GM18909 (cell line): Measurements from ENCODE around the gene MFF.
"Not testable (repeated sequence)": the region's sequence is repeated elsewhere in the genome, so short reads cannot be mapped to it uniquely, and the experiment has no call there.

Experiments
- ATAC-seq: cut with Tn5 transposase; IDR thresholded peaks from one replicate; pipeline ENCODE4 v1.9.1; 2021; ENCODE audit warnings: mild to moderate bottlenecking; ENCODE audit not compliant: unreplicated experiment, poor library complexity

The MFF gene

DNA sequence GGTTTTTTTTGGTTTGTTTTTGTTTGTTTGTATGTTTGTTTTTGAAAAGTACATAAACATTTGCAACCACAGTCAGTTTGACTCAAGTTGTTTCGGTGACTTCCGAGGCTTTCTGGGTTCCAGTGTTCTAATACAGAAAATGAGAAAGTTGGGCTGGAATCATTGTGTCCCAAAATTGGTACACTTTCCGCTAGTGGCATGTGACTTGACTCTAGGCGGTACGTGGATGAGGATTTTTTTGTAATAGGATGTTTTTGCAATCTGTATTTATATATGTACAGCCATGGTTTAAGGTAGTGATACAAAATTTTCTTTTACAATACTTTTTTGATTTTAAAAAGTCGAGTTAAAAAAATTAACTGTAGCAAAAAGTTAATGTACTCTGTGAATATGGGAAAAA is 1.7 kb downstream of the MFF start:
- no peak for ATAC-seq

DNA sequence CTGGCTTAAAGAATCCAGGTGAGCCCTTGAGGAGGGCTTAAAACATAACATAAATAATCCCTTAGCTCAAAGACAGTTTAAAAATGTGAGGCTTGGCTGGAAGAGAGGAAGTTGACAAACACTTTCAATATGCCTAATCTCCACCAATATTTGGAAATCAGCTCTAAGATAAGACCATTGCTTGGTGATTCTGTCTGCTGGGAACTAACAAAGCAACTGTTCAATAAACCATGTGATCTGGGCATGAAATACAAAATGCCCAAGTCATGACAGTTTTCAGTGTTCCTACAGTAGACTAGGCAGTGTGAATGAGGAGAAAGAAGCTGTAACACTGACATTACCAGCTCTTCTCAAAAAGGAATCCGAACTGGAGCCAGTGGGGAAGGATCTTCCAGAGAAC is 10.7 kb downstream of the MFF start:
- no peak for ATAC-seq

DNA sequence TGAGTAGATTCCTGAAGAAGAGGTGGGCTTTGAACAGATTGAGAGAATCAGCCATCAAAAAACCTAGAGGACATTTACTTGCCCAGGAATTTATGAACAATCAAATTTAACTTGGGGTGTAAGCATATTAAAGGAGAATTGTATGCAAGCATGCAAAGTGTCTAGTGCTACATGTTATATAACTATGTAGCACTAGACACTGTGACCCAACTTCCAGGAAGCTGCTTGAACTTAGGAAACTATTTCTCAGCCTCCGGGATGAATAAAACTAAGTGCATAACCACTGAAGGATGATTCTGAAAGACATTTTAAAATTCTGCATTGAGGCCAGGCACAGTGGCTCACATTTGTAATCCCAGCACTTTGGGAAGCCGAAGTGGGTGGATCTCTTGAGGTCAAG is 12.4 kb downstream of the MFF start:
- ATAC-seq, result no peak

DNA sequence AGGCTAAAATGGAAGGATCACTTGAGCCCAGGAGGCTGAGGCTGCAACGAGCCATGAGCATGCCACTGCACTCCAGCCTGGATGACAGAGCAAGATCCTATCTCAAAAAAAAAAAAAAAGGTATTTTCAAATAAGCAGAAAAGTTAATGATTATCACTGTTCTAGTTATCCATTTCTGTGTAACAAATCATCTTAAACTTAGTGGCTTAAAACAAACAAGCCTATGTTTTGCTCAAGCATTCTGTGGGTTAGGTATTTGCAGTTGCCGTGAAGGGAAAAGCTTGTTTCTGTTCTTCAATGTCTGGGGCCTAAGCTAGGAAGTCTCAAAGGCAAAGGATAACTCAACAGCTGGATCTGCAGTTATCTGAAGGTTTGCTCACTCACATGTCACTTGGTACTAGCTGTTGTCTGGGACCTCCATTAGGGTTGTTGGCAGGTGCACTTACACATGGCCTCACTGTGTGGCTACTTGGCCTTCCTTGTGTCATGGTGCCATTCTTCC is 14.1 kb downstream of the MFF start:
- ATAC-seq, result peak; percentile 50

- ATAC-seq, result no peak
Measured at GRCh38 chr2:227340106-227340505, 15.1 kb downstream of the MFF start.

GRCh38 chr2:227341553-227341952 is 16.5 kb downstream of the MFF start:
- ATAC-seq, result no peak

DNA sequence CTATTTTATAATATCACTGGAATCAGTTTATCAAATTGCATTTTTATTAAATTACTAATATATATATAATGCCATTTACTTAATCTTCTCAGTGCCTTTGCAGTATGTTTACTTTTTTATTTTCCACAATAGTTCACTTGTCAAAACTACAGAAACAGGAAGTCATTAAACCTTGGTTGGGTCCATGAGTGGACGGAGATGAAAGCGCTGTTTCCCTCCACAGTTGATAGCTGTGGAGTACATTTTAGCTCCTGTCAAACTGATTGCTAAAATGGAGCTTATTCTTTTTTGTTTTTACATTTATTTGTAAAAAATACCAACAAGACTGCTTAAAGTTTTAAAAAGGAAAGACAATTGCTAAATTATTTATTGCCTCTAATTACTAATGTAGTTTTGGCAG is 19.2 kb downstream of the MFF start:
- ATAC-seq, result no peak

DNA sequence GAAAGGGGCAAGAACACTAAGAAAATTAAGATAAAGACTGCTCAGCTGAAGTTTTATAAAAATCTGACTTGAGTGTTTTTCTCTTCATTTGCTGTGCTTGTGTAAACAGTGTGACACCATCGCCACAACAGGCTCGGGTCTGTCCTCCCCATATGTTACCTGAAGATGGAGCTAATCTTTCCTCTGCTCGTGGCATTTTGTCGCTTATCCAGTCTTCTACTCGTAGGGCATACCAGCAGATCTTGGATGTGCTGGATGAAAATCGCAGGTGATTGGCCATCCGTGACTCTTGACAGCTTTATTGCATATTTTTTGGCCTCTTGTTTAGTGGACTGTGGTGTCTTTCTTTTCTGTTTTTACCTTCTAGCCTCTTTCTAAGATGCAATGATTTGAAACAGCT is 22.1 kb downstream of the MFF start:
- no peak for ATAC-seq

GRCh38 chr2:227348324-227348723 is 23.3 kb downstream of the MFF start:
- no peak for ATAC-seq

- no peak for ATAC-seq
Measured at GRCh38 chr2:227349989-227350612, 25.1 kb downstream of the MFF start.

GRCh38 chr2:227351639-227352038 is 26.6 kb downstream of the MFF start:
- ATAC-seq, result no peak

DNA sequence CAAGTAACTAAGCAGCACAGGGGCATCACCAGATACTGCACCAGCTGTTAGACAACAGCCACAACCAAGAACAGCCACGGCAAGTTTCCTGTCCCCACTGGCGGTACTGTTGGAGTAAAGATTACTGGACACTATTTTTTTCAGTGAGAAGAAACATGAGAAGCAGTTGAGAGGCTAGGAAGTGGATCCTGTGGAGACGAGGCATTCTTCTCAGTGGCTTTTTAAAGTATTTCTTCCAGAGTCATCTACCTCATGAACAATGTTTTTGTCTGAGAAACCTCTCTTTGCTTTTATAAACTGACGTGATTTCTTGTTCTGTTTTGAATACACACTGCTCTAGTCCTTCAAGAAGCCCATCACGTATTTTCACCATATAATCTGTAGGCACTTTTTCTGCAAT is 35.3 kb downstream of the MFF start:
- ATAC-seq, result no peak

- ATAC-seq, result no peak
Measured at GRCh38 chr2:227363756-227364155, 38.7 kb downstream of the MFF start.

DNA sequence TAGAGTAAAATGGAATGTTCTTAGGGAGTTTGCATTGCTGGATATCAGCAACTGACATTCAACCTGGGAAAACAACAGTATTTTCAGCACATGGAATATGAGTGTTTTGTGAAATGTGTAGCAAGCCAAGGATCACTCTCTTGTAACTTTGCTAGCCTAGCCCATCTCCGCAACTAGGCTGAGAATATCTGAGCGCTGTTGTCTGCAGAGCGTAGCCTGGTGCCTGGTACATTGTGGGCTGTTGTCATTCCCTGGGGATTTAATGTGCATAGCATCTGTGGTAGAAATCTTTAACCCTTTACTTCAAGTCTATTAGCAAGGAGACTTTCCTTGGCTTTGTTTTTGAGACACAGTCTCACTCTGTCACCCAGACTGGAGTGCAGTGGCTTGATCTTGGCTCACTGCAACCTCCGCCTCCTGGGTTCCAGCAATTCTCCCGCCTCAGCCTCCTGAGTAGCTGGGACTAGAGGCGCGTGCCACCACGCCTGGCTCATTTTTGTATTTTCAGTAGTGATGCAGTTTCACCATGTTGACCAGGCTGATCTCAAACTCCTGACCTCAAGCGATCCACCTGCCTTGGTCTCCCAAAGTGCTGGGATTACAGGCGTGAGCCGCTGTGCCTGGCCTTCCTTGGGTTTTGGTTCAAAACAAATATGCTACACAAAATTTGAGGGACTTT is 39.7 kb downstream of the MFF start:
- not testable (repeated sequence) for ATAC-seq

DNA sequence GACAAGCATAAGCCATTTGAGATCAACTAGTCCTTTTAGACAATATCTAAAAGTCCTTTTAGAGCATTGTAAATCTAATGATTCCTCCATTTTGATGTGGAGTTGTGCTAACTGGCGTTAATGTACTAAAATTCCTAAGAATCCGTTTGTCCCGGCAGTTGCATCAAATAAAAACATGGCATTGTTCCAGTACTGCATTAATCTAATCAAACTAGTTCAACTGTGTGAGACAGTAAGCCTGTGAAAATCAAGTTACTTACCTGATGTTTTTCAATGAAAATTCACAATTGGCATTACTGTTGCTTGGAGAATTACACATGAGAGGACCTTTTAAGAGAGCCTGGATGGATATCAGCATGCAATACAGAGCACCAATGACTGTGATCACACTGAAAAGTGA is 40.8 kb downstream of the MFF start:
- no peak for ATAC-seq

GRCh38 chr2:227366769-227367426 is 41.8 kb downstream of the MFF start:
- ATAC-seq, result no peak

DNA sequence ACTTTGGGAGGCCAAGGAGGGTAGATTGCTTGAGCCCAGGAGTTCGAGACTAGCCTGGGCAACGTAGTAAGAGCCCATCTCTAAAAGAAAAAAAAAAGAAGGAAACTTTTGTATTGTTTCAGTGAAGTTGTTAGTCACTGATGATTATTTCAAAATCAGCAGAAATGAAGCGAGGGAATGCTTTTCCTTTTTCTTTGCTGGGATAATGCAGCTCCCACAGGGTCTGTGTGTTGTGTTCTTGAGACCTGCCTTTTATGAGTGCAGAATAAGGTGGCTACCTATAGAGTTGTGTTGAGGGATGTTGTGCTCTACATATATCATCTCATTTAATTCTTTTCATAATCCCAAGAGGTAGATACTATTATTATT is 42.4 kb downstream of the MFF start:
- no peak for ATAC-seq

- ATAC-seq, result no peak
Measured at GRCh38 chr2:227368574-227368973, 43.5 kb downstream of the MFF start.

DNA sequence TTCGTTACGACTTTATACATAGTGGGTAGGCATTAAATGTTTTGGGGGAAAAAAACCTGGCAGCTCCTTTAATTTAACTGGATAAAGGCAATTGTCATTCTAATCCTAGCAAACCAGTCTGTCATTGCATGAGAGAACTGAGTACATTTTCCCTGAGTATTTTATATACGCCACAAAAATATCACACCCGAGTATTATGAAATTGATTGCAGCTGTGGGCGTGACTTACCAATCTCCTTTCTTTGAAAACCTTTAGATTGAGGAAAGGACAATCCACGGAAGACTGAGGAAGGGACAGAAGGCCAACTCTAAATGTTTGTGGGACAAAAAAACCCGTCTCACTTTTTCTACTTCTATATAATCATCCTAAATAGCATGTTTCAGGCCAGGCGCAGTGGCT is 45.0 kb downstream of the MFF start:
- ATAC-seq, result no peak

DNA sequence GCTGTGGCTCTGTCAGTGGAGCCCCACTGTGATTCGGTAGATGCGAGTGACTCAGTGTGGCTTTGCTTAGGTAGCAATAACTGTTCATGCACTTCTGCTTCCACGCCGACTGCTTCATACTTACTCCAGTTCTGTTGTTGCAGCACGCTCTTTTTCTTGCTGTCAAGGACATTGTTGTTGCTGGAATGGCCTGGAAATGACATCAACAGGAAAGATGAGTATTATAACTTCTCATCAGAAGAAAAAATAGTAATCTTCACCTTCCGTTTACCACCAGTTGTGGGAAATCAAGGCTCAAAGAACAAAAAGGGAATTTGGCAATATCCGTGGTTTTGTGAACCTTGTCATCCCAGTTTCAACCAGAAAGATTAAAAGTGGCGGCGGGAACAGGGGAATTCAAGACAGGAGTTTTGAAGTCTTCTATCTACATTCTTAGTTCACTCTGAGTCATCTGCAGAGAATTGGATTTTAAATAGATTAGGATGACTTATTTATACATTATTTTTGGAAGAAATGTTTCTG is 45.8 kb downstream of the MFF start:
- no peak for ATAC-seq

GRCh38 chr2:227373389-227373788 is 48.3 kb downstream of the MFF start:
- no peak for ATAC-seq
